Measurements from ENCODE around the gene ZNF324B.
A peak's percentile ranks its signal among the peaks of the same experiment; 100 is the strongest.

Gene ZNF324B

GRCh38 chr19:58499021-58499927 is 47.9 kb downstream of the ZNF324B start:
- no peaks in the 10 kb centered on the region for H3K4me1 ChIP-seq (ENCODE audit: low read length)
- H3K36me3 ChIP-seq (replicated peaks; ENCODE audit: insufficient read depth, low read length), result no peaks in the 10 kb centered on the region
- no peaks in the 10 kb centered on the region; the same call in 1 of the 2 replicates for H3K27me3 ChIP-seq (replicated peaks; ENCODE audit: insufficient read depth, low read length)
- peak; percentile 58 for DNase-seq
- H3K9me2 ChIP-seq (replicated peaks; ENCODE audit: insufficient read depth, low read length), result no peaks in the 10 kb centered on the region
- no peaks in the 10 kb centered on the region; the same call in 1 of the 2 replicates for H3K9me3 ChIP-seq (replicated peaks; ENCODE audit: insufficient read depth, low read length)
- H3K27ac ChIP-seq (ENCODE audit: low read length), result no peak overlapping the region
- peak overlapping the region; percentile 78; the same call in 1 of the 2 replicates for H2AFZ ChIP-seq (ENCODE audit: low read length)
- H3K4me3 ChIP-seq (ENCODE audit: low read length), result peak overlapping the region; percentile 40; the same call in 1 of the 2 replicates
- H3K79me2 ChIP-seq (ENCODE audit: low read length), result no peaks in the 10 kb centered on the region
- H3K4me2 ChIP-seq (ENCODE audit: low read depth, low read length), result peak overlapping the region; percentile 55; the same call in 1 of the 2 replicates
- no peaks in the 10 kb centered on the region for H4K20me1 ChIP-seq (ENCODE audit: insufficient read depth, low read length)
- H3K9ac ChIP-seq (ENCODE audit: low read length), result no peak overlapping the region
- H3F3A ChIP-seq (ENCODE audit: insufficient read depth, low read length), result no peaks in the 10 kb centered on the region
- TF ChIP-seq CTCF (IDR thresholded peaks at IDR 0.05; ENCODE audit: low read length) (no peak), EZH2phosphoT487 (IDR thresholded peaks at IDR 0.05; ENCODE audit: low read length) (no peak), EZH2 (optimal IDR thresholded peaks at IDR 0.05; ENCODE audit: low read depth, low read length) (no peak)

- Histone ChIP-seq H4K20me1 (ENCODE audit: insufficient read depth, low read length) (no peaks in the 10 kb centered on the region), H3K79me2 (ENCODE audit: low read length) (no peaks in the 10 kb centered on the region), H3K27ac (ENCODE audit: low read length) (no peak overlapping the region), H3K9me3 (replicated peaks; ENCODE audit: insufficient read depth, low read length) (no peaks in the 10 kb centered on the region; the same call in 1 of the 2 replicates), H3K4me2 (ENCODE audit: low read depth, low read length) (no peak overlapping the region), H3K9me2 (replicated peaks; ENCODE audit: insufficient read depth, low read length) (no peaks in the 10 kb centered on the region), H3K4me3 (ENCODE audit: low read length) (no peak overlapping the region), H3F3A (ENCODE audit: insufficient read depth, low read length) (no peaks in the 10 kb centered on the region), H3K27me3 (replicated peaks; ENCODE audit: insufficient read depth, low read length) (no peaks in the 10 kb centered on the region), H3K4me1 (ENCODE audit: low read length) (no peaks in the 10 kb centered on the region), H3K36me3 (replicated peaks; ENCODE audit: insufficient read depth, low read length) (no peaks in the 10 kb centered on the region), H2AFZ (ENCODE audit: low read length) (no peak overlapping the region), H3K9ac (ENCODE audit: low read length) (no peak overlapping the region)
- no peak for TF ChIP-seq CTCF (IDR thresholded peaks at IDR 0.05; ENCODE audit: low read length)
- no peak for TF ChIP-seq EZH2 (optimal IDR thresholded peaks at IDR 0.05; ENCODE audit: low read depth, low read length)
- TF ChIP-seq EZH2phosphoT487 (IDR thresholded peaks at IDR 0.05; ENCODE audit: low read length), result no peak
- no peak for DNase-seq
Measured at GRCh38 chr19:58500242-58500641, 48.8 kb downstream of the ZNF324B start.

Data from MM.1S (cell line).